Thyroid gland (tissue), 4 donors: ENCODE data around the gene STK38.

Experiments used
- CTCF ChIP-seq, 6 experiments: fragments of 200-600 bp in 3 of 6; fragments of 450-650 bp in 3 of 6; sonication (generic) in 3 of 6; IDR thresholded peaks; one replicate each; pipeline ENCODE4 v1.5.1; 2016 to 2019; ENCODE audit warnings: antibody characterized with exemption in 6 of 6, mild to moderate bottlenecking in 2 of 6, inconsistent platforms in 1 of 6, moderate library complexity in 1 of 6
- POLR2A ChIP-seq, 2 donors: fragments of 450-650 bp; IDR thresholded peaks; one replicate each; pipeline ENCODE4 v1.6.1; 2017; ENCODE audit warnings: antibody characterized with exemption in 2 of 2, mild to moderate bottlenecking in 2 of 2, moderate library complexity in 1 of 2

DNA sequence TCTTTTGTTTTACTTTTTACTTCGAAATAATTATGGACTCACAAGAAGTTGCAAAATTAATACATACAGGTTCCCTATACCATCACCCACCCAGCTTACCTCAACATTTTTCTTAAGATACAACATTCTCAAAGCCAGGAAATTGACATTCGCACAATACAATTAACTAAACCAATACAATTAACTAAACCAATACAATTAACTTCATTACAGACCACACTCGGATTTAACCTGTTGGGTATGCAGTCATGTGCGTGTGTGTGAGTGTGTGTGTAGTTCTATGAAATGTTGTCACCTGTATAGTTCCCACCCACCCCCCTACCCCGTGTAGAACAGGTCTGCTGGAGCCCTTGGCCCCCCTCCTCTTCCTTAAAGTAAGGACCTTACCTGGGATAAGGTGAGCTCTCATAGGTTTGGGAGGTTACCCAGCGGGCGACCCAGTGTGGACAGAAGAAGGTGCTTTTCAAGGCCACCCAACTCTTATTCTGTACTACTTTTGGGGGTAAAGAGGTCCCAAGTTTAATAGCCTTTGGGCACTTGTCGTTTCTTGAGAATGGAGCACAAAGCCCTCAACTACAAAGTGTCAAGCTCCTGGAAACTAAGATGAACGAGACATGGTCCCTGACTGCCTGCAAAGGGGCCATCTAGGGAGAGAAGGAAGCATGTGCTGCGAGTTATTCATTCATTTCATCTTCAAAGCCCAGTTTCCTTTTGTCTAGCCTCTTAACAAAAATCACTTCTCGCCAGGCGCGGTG, 544 bp upstream of the STK38 start:
- TF ChIP-seq CTCF (IDR thresholded peaks at IDR 0.05) (no peak), POLR2A (IDR thresholded peaks at IDR 0.05) (no peak)
